NCI-H748 (cell line): ENCODE results near the gene CDH12.
"Not testable (repeated sequence)": the region's sequence is repeated elsewhere in the genome, so short reads cannot be mapped to it uniquely, and the experiment has no call there.

ENCODE experiments used
- DNase-seq: peaks from one replicate; lab custom pipeline; 2025; ENCODE audit not compliant: unreplicated experiment; lab: John Stamatoyannopoulos, UW

Gene CDH12

GRCh38 chr5:22577711-22578110 is 275.4 kb downstream of the CDH12 start:
- no peak for DNase-seq

DNA sequence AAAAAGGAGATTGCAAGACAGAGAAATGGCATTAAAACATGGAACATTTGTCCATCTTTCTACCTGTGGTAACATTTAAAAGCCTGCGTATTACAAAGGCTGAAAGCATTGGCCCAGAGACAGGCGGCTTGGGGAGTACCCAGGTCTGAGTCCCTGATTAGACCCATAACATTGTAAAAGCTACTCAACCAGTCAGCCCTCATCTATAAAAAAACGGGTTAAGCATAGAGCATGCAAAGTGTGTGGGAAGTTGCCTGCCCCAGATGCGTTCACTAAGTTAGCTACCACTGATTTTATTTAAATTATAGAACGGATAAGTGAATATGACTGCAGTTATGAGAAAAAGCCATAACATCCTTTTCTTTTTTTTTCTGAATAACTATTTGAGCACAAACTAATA is 276.1 kb downstream of the CDH12 start:
- DNase-seq: no peak

DNA sequence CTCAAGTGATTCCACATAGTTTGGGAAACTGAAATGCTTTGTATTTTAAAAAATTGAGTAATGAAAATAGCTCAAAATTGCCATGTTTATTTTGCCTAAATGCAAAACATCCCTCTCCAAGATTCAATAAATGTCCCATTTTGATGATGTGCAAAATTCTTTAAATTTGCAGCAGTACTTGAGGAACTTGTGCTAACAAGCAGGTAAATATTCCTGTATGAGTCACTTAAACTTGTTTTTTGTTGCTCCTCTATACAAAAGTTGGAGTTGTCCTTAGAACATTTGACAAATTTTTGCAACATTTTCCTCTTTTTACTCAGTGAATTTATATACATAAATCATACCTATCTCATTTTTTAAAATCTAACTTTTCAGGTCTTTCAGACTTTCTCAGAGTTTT is 280.2 kb downstream of the CDH12 start:
- no peak for DNase-seq

- no peak for DNase-seq
Observed at GRCh38 chr5:22567983-22568382, 285.2 kb downstream of the CDH12 start.

- no peak for DNase-seq
Observed at GRCh38 chr5:22560147-22560546, 293.0 kb downstream of the CDH12 start.

GRCh38 chr5:22557251-22557650 is 295.9 kb downstream of the CDH12 start:
- no peak for DNase-seq

DNA sequence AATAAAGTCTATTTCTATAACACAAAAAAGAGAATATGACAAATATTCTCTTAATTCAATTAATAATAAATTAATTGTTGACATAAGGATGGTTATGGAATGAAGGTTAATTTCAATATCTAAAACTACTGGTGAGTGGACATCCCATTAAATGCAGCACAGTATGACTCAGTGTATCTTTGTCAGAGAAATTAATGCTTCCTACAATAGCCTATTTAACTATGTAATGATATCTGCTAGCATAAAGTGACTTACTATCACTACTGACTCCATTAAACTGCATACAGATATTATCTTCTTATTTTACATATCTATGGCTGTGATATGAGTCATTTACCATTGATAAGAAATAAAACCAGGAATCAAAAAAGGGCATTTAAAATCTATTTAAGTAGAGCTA is 298.7 kb downstream of the CDH12 start:
- DNase-seq: no peak

DNA sequence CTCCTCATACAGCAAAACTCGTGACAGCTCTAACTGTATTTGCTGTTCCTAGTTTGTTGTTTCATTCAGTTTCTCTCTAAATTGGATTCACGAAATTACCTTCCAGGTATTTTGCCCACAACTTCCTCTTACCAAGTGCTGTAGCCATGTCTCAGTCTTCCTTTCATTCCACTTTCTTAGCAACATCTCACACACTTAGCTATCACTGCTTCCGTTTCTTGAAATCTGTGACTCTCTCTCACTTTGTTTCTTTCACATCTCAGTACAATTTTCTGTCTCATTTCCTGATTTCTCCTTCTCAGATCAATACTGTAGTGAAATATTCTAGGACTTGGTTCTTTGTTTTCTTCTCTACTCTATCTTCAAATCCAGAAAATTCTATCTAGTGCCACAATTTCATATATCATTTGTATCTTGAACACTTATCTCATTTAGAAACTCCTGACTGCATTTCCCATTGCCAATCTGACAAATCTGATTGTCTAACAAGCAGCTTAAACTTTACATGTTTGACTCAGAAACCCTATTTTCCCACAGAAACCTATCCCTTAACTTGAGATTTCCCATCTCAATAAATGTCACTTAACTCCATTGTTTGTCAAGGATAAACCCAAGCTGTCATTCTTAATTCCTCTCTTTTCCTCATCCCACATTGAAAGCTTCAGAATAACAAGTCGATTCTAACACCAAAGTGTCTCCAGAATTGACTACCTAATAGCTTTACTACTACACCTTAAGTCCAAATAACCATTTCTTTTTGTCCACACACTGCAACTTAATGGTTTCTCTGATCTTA is 303.1 kb downstream of the CDH12 start:
- no peak for DNase-seq

- DNase-seq: peak; percentile 53
Observed at GRCh38 chr5:22542340-22542739, 310.8 kb downstream of the CDH12 start.

GRCh38 chr5:22541037-22541436 is 312.1 kb downstream of the CDH12 start:
- DNase-seq: peak; percentile 99

GRCh38 chr5:22539762-22540161 is 313.4 kb downstream of the CDH12 start:
- no peak for DNase-seq

DNA sequence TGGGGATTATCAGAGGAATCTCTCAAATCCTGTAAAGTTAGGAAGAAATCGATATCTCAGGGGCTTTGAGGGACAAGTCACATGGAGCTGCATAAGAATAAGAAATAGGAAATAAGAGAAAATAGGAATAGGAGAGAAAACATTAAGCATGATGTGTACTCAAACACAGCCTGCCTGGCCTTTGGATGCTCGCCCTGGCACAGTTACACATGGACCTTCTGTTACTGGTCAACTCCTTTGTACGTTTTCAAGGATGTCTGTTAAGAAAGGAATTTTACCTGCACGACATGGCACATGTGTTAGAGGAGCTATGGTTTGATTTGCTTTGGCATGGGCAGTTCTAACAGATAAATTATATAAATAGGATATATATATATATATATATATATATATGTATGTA is 321.2 kb downstream of the CDH12 start:
- DNase-seq: no peak

DNA sequence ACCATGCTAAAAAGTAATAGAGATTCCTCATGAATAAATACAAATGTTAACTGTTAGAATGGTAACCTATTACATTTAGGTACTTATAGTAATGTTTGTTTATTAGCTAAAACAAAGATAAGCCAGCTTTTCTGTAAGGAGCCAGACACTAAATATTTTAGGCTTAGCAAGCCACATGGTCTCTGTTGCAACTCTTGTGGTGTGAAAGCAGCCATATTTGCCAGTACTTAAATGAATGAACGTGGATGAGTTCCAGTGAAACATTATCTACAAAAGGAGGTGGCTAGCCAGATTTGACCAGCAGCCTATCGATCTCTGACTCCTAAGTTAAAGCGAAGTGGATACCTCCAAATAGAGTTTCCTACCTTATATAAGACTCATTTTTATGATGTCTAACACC is 331.6 kb downstream of the CDH12 start:
- no peak for DNase-seq

DNA sequence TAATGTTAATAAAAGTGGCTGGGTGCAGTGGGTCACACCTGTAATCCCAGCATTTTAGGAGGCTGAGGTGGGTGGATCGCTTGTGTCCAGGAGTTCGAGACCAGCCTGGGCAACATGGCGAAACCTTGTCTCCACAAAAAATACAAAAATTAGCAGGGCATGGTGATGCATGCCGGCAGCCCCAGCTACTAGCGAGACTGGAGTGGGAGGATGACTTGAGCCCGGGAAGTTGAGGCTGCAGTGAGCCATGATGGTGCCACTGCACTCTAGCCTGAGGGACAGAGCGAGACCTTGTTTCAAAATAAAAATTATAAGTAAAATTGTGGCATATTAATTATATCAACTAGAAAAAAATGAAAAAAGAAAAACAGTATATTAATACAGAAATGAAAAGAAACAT is 336.6 kb downstream of the CDH12 start:
- not testable (repeated sequence) for DNase-seq

- DNase-seq: no peak
Observed at GRCh38 chr5:22514231-22514630, 338.9 kb downstream of the CDH12 start.

DNA sequence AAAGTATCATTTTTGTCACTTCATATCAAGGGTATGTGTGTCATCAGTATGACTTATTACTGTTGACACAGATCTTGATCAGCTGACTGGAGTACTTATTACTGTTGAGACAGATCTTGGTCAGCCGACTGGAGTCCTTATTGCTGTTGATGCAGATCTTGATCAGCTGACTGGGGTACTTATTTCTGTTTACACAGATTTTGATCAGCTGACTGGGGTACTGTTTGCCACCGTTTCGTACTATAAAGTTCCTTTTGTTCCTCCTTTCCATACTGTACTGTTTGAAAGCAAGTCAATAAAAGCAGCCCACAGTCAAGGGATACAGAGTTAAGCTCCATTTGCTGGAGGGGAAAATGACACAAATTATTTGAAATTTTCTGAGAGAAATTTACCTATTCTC is 347.3 kb downstream of the CDH12 start:
- peak; percentile 22 for DNase-seq

- DNase-seq: no peak
Observed at GRCh38 chr5:22504411-22504810, 348.7 kb downstream of the CDH12 start.

DNA sequence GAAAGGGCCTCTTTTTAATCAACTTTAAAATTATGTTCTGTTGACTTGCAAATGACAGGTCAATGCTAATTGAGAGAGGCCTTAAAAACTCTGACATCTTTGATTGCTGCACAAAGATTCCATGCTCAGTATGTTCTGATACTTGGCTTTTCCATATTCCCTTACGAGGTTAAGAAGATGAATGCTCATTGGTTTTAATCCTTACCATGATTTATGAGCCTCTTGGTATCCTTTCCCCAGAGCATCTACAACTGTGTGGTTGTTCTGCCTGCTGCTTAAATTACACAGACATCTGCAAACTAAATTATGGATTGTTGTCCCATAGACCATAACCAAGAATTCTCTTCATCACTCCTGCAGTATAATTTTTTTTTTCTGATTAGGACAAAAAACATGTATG is 352.6 kb downstream of the CDH12 start:
- DNase-seq: no peak

DNA sequence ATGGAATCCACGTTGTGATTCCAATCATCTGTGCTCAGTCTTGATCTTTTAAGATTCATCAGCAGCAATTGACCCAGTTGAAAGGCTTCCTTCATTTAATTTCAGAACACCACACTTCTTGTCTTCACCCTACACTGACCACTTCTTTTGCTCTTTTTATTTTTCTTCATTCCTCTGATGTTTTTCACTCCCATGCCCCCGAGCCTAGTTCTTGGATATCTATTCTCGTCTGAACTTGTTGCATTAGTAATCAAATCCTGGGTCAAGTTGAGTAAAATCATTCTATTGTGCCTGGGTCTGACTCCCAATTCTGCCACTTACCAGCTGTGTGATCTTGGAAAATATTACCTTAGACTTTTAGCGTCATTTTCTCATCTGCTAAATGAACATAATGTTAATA is 356.5 kb downstream of the CDH12 start:
- no peak for DNase-seq

DNA sequence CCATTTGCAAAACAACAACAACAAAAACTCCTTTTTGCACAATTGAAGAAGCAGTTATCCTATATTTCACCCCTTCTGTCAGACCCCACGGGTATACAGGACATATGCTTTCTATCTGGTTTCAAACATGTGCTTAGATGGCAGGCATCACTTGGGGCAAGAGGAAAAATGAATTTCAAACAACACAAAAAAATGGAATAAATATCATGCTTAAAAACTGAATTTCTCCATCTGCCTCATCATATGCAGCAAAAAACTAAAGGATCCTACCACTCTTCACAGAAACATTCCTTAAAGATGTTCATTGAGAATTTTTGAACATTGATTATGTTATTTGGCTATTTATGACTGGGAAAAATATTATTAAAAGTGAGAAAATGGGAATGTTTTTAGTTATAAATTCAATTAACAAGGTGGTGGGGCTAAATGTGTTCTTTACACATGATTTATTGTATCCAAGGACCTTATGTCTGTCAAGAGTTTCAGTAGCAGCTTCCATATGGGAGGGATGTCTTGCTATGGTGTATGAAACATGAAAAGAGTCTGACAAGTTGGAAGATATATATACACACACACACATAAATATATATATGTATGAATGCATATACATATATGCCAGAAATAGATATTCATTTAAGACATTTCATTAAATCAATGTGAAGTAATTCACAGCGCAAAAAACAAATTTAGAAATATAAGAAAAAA is 358.0 kb downstream of the CDH12 start:
- DNase-seq: no peak

GRCh38 chr5:22488427-22488826 is 364.7 kb downstream of the CDH12 start:
- no peak for DNase-seq

- no peak for DNase-seq
Observed at GRCh38 chr5:22480305-22480704, 372.8 kb downstream of the CDH12 start.

DNA sequence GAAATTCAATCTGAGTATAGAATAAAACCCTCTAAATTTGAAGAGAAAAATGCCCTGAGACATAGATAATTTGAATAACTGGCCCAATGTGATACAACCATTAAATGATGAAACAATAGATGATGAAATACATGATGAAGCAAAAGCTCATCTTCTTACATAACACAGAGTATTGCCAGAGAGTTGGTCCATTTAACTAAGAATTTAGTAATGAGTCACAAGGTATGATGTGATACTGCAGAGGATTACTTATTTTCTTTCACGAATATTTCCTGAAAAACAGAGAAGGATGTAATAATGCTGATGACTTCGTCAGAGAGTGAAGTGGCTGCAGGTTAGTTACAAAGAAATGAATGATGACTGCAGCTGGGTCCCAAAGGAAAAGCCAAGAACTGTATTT is 379.3 kb downstream of the CDH12 start:
- no peak for DNase-seq
